Measurements from ENCODE around the gene FAM180A. TPM values are rescaled to one million over a fixed set of nuclear protein-coding genes. Genes with fewer than 3 reads are reported as not detected.
"Not testable (repeated sequence)": the region's sequence is repeated elsewhere in the genome, so short reads cannot be mapped to it uniquely, and the experiment has no call there.

The FAM180A gene
- total RNA-seq, 1 donor from 2014 or later: not detected

DNA sequence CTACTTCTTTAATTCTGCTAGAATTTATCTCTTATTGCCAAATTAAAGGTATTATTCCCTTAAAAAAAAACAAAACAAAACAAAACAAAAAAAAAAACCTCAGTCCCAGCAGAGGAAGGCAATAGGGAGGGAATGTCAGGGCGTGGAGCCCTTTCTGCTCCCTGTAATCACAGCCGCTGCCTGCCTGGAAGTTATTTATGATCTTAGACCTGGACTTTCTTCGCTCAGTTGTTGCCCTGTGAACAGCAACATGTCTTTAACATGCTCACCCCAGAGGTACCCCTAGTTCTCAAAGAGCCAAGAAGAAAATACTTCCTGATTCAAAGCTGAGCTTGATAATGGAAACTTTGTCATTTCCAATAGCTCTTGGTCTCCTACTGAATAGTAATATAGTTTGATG, 7.7 kb downstream of the FAM180A start:
- TF ChIP-seq, protein P1, sequence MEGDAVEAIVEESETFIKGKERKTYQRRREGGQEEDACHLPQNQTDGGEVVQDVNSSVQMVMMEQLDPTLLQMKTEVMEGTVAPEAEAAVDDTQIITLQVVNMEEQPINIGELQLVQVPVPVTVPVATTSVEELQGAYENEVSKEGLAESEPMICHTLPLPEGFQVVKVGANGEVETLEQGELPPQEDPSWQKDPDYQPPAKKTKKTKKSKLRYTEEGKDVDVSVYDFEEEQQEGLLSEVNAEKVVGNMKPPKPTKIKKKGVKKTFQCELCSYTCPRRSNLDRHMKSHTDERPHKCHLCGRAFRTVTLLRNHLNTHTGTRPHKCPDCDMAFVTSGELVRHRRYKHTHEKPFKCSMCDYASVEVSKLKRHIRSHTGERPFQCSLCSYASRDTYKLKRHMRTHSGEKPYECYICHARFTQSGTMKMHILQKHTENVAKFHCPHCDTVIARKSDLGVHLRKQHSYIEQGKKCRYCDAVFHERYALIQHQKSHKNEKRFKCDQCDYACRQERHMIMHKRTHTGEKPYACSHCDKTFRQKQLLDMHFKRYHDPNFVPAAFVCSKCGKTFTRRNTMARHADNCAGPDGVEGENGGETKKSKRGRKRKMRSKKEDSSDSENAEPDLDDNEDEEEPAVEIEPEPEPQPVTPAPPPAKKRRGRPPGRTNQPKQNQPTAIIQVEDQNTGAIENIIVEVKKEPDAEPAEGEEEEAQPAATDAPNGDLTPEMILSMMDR (IDR thresholded peaks at IDR 0.05; ENCODE audit: unreplicated experiment): no peak
- H3K9me3 Mint-ChIP-seq: no peaks in the 10 kb centered on the region
- H3K4me3 Mint-ChIP-seq: no peak overlapping the region
- no peaks in the 10 kb centered on the region for H3K27me3 Mint-ChIP-seq (ENCODE audit: low read depth)
- H3K36me3 Mint-ChIP-seq: no peaks in the 10 kb centered on the region
- no peak for DNase-seq (ENCODE audit: low spot score in 2 of 2, unreplicated experiment in 2 of 2)
- H3K27ac Mint-ChIP-seq: no peak overlapping the region
- peaks cover 26% of the 10 kb centered on the region for H3K4me1 Mint-ChIP-seq

DNA sequence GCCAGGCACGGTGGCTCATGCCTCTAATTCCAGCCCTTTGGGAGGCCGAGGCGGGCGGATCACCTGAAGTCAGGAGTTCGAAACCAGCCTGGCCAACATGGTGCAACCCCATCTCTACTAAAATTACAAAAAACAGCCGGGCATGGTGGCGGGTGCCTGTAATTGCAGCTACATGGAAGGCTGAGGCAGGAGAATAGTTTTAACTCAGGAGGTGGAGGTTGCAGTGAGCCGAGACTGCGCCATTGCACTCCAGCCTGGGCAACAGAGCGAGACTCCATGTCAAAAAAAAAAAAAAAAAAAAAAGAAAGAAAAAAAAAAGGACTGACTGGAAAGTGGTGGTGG, 11.3 kb downstream of the FAM180A start:
- not testable (repeated sequence) for H3K9me3 Mint-ChIP-seq; H3K36me3 Mint-ChIP-seq; DNase-seq (ENCODE audit: low spot score in 2 of 2, unreplicated experiment in 2 of 2); H3K4me3 Mint-ChIP-seq; H3K27ac Mint-ChIP-seq; H3K27me3 Mint-ChIP-seq (ENCODE audit: low read depth)
- H3K4me1 Mint-ChIP-seq: peaks cover 12% of the 10 kb centered on the region

DNA sequence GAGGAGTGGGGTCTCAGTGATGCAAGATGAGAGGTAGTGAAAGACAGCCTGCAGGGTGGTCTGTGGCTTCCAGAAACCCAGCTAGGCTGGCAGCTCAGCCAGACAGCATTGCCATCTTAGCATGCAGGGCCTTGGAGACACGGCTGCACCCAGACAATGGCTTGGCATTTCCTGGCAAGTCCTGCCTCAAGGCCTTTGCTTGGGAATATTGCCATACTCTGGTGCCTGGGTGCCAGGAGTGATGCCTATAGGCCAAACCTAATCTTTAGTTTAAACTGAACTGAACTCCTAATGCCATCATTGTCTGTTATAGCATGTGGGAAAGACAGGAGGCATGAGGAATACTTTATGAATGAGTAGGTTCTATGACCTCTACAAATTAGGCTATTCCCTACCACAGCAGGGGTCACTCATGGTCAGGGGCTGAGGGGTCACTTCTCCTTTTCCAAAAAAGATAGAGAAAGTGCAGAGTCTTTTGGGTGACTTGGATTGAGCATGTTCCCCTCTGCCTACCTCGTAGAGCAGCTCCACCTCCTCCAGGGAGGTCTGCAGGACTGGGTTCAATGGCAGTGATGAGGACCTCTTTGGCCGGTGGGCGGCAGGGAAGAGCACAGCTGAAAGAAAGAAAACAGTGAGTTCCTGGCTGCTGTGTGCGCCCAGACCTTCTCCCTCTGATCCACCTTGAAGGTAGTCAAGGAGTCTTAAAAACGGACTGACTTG, 11.9 kb downstream of the FAM180A start:
- Mint-ChIP-seq H3K27me3 (ENCODE audit: low read depth) (no peaks in the 10 kb centered on the region), H3K36me3 (no peaks in the 10 kb centered on the region), H3K4me3 (no peak overlapping the region), H3K9me3 (no peaks in the 10 kb centered on the region), H3K4me1 (peaks cover 15% of the 10 kb centered on the region), H3K27ac (no peak overlapping the region)
- no peak for DNase-seq (ENCODE audit: low spot score in 2 of 2, unreplicated experiment in 2 of 2)
- TF ChIP-seq, protein P1 (IDR thresholded peaks at IDR 0.05; ENCODE audit: unreplicated experiment): no peak

DNA sequence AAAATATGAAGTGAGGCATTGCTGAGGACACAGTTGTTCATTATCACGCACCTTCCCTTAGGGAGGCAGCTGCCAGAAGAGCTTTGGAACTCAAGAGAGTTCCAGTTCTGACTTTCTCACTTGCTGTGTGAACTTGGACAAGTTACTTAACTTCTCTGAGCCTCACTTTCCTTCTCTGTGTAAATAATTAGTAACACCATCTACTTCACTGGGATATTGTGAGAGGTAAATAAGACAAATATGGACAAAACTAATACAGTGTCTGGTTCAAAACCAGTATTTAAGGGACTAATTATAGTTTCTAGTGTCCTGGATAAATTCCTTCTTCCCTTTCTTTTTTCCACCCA, 14.3 kb downstream of the FAM180A start:
- TF ChIP-seq, protein P1 (IDR thresholded peaks at IDR 0.05; ENCODE audit: unreplicated experiment): no peak
- Mint-ChIP-seq H3K9me3 (no peaks in the 10 kb centered on the region), H3K36me3 (no peaks in the 10 kb centered on the region), H3K27ac (no peak overlapping the region), H3K27me3 (ENCODE audit: low read depth) (no peaks in the 10 kb centered on the region), H3K4me1 (peaks cover 15% of the 10 kb centered on the region), H3K4me3 (no peak overlapping the region)
- no peak for DNase-seq (ENCODE audit: low spot score in 2 of 2, unreplicated experiment in 2 of 2)

DNA sequence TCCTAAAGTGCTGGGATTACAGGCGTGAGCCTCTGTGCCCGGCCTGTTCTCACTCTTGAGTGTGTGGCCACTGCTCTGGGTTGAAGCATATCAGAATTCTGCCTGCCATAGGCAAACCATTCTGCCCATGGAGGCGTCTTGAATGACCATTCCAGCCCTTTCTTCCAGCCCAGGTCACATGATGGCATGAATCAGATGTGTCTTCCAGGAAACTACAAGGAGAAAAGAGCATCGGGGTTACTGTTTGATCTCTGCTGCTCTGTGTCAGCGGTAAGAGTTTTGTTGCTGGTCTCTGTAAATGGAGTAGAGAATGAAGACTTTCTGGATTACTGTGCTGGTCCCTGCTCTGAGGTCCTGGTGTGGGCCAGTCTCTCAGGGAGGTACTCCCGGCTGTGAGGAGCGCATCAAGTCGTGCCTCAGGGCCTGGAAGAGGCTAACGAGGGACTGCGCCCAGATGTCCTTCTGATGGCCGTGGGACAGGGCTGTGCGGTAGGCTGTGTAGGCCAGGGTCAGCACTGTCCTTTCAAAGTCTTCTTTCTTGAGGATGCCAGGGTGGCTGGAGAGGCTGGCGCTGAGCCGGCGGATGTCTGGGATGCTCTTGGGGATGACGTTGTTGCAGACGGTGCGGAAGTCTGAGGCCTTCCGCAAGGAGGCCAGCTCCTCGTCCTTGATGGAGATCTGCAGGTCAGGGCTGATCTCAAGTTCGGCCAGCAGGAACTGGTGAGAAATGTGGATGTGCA, 14.8 kb downstream of the FAM180A start:
- H3K4me3 Mint-ChIP-seq: no peak overlapping the region
- no peaks in the 10 kb centered on the region for H3K27me3 Mint-ChIP-seq (ENCODE audit: low read depth)
- TF ChIP-seq, protein P1 (IDR thresholded peaks at IDR 0.05; ENCODE audit: unreplicated experiment): no peak
- no peak overlapping the region for H3K27ac Mint-ChIP-seq
- peaks cover 15% of the 10 kb centered on the region for H3K4me1 Mint-ChIP-seq
- no peak for DNase-seq (ENCODE audit: low spot score in 2 of 2, unreplicated experiment in 2 of 2)
- H3K36me3 Mint-ChIP-seq: no peaks in the 10 kb centered on the region
- no peaks in the 10 kb centered on the region for H3K9me3 Mint-ChIP-seq

DNA sequence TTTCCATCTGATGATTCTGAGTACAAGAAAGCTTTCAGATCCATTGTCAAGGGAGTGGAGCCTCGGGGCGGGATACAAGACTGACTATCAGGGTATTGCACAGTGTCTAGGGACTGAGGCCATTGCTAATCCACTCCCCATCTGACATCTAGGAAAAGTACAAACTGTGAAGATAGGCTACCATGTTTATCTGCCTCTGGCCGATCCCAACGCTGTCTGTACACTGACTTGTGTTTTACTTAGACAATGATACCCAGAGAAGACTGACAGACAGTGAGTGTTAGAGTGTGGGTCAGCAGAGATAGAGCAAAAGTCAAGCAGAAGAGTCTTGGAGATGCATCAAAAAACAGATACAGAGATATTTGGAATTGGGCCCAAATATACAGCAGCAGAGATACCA, 17.5 kb downstream of the FAM180A start:
- Mint-ChIP-seq H3K9me3 (no peaks in the 10 kb centered on the region), H3K4me1 (peaks cover 13% of the 10 kb centered on the region), H3K27ac (no peak overlapping the region), H3K27me3 (ENCODE audit: low read depth) (no peaks in the 10 kb centered on the region), H3K4me3 (no peak overlapping the region), H3K36me3 (no peaks in the 10 kb centered on the region)
- TF ChIP-seq, protein P1 (IDR thresholded peaks at IDR 0.05; ENCODE audit: unreplicated experiment): no peak
- no peak for DNase-seq (ENCODE audit: low spot score in 2 of 2, unreplicated experiment in 2 of 2)
